Smooth muscle cell (in vitro differentiated cells): ENCODE results near the gene GNB1. TPM values are rescaled to one million over a fixed set of nuclear protein-coding genes. Genes with fewer than 3 reads are reported as not detected.

ENCODE experiments used
- DNase-seq: peaks from one replicate; lab custom pipeline; 2025; ENCODE audit not compliant: unreplicated experiment; lab: John Stamatoyannopoulos, UW
- H2AFZ ChIP-seq: fragments of 200-600 bp; sonication (generic); 2 replicates; pipeline ENCODE4 v1.6.0; 2016; ENCODE audit warnings: antibody characterized with exemption, low read depth, mild to moderate bottlenecking
- H3F3A ChIP-seq: fragments of 200-600 bp; sonication (generic); 2 replicates; pipeline ENCODE4 v1.6.0; 2017; ENCODE audit warnings: antibody characterized with exemption, low read depth
- H3K27ac ChIP-seq: fragments of 200-600 bp; sonication (generic); 2 replicates; pipeline ENCODE4 v1.5.1; 2016; ENCODE audit warnings: low read depth, mild to moderate bottlenecking
- H3K27me3 ChIP-seq: fragments of 200-600 bp; sonication (generic); 2 replicates; pipeline ENCODE4 v1.6.1; 2016; ENCODE audit warnings: low read depth, mild to moderate bottlenecking
- H3K36me3 ChIP-seq: fragments of 200-600 bp; sonication (generic); 2 replicates; pipeline ENCODE4 v1.5.1; 2016; ENCODE audit warnings: low read depth
- H3K4me1 ChIP-seq: fragments of 200-600 bp; sonication (generic); 2 replicates; pipeline ENCODE4 v1.5.1; 2016; ENCODE audit warnings: low read depth
- H3K4me2 ChIP-seq: fragments of 200-600 bp; sonication (generic); 2 replicates; pipeline ENCODE4 v1.6.0; 2016; ENCODE audit warnings: mild to moderate bottlenecking
- H3K4me3 ChIP-seq: fragments of 200-600 bp; sonication (generic); 2 replicates; pipeline ENCODE4 v1.5.1; 2016; ENCODE audit warnings: mild to moderate bottlenecking
- H3K79me2 ChIP-seq: fragments of 200-600 bp; sonication (generic); 2 replicates; pipeline ENCODE4 v1.6.0; 2016; ENCODE audit warnings: low read depth, mild to moderate bottlenecking
- H3K9ac ChIP-seq: fragments of 200-600 bp; sonication (generic); 2 replicates; pipeline ENCODE4 v1.6.0; 2016; ENCODE audit warnings: low read depth
- H3K9me3 ChIP-seq: fragments of 200-600 bp; sonication (generic); replicated peaks from 2 replicates; pipeline ENCODE4 v1.5.1; 2016; ENCODE audit warnings: low read depth
- H4K20me1 ChIP-seq: fragments of 200-600 bp; sonication (generic); 2 replicates; pipeline ENCODE4 v1.6.0; 2016; ENCODE audit warnings: low read depth
- WGBS: methylation state at CpG from one replicate; pipeline ENCODE4 v1.1.7; 2016; ENCODE audit warnings: low lambda C conversion rate; 5-methylcytosine and 5-hydroxymethylcytosine counted together
- polyA plus RNA-seq: library from polyadenylated mRNA; unstranded; fragments of >200 nt; fragmentation: Nextera tagmentation; extraction: Ambion mirVana; gene quantifications from 2 replicates; pipeline ENCODE4 v1.2.1, GENCODE V29; 2016
- total RNA-seq: library from RNA; depleted of rRNA; stranded (reverse); fragments of >200 nt; gene quantifications from 2 replicates; pipeline ENCODE4 v1.2.3, GENCODE V29; 2014
- TF ChIP-seq, protein P1 (sequence below): fragments of 200-600 bp; sonication (generic); IDR thresholded peaks from 2 replicates; pipeline ENCODE4 v1.5.1; 2017; ENCODE audit warnings: borderline replicate concordance, mild to moderate bottlenecking, antibody characterized with exemption; ENCODE audit not compliant: insufficient read depth, poor library complexity, severe bottlenecking

Gene GNB1
- total and polyA plus RNA-seq, 2 experiments from 2014 or later, result 208 to 293 TPM

GRCh38 chr1:1771096-1771495 is 119.8 kb downstream of the GNB1 start:
- H3K4me3 ChIP-seq, result no peak overlapping the region
- H3K4me2 ChIP-seq, result no peak overlapping the region
- H3K27me3 ChIP-seq, result no peaks in the 10 kb centered on the region
- no peaks in the 10 kb centered on the region for H3K9me3 ChIP-seq
- no peaks in the 10 kb centered on the region for H3K36me3 ChIP-seq
- no peaks in the 10 kb centered on the region for H3K4me1 ChIP-seq
- peaks cover 69% of the 10 kb centered on the region for H4K20me1 ChIP-seq
- no peak for DNase-seq
- TF ChIP-seq, protein P1, sequence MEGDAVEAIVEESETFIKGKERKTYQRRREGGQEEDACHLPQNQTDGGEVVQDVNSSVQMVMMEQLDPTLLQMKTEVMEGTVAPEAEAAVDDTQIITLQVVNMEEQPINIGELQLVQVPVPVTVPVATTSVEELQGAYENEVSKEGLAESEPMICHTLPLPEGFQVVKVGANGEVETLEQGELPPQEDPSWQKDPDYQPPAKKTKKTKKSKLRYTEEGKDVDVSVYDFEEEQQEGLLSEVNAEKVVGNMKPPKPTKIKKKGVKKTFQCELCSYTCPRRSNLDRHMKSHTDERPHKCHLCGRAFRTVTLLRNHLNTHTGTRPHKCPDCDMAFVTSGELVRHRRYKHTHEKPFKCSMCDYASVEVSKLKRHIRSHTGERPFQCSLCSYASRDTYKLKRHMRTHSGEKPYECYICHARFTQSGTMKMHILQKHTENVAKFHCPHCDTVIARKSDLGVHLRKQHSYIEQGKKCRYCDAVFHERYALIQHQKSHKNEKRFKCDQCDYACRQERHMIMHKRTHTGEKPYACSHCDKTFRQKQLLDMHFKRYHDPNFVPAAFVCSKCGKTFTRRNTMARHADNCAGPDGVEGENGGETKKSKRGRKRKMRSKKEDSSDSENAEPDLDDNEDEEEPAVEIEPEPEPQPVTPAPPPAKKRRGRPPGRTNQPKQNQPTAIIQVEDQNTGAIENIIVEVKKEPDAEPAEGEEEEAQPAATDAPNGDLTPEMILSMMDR, result no peak
- H3K27ac ChIP-seq, result no peak overlapping the region
- 98% methylated on average over 3 of the region's 3 CpGs for WGBS
- H3K9ac ChIP-seq, result no peak overlapping the region
- peaks cover 98% of the 10 kb centered on the region for H3K79me2 ChIP-seq
- no peaks in the 10 kb centered on the region for H3F3A ChIP-seq
- no peak overlapping the region for H2AFZ ChIP-seq

- H3K4me2 ChIP-seq, result no peak overlapping the region
- no peaks in the 10 kb centered on the region for H3K4me1 ChIP-seq
- DNase-seq, result no peak
- H3K9ac ChIP-seq, result no peak overlapping the region
- TF ChIP-seq, protein P1, result no peak
- H3K79me2 ChIP-seq, result peaks cover 98% of the 10 kb centered on the region
- peaks cover 67% of the 10 kb centered on the region for H4K20me1 ChIP-seq
- no peak overlapping the region for H2AFZ ChIP-seq
- H3F3A ChIP-seq, result no peaks in the 10 kb centered on the region
- no peak overlapping the region for H3K27ac ChIP-seq
- no peak overlapping the region for H3K4me3 ChIP-seq
- WGBS, result 98% methylated on average over 3 of the region's 3 CpGs
- no peaks in the 10 kb centered on the region for H3K9me3 ChIP-seq
- no peaks in the 10 kb centered on the region for H3K36me3 ChIP-seq
- no peaks in the 10 kb centered on the region for H3K27me3 ChIP-seq
Observed at GRCh38 chr1:1770102-1770501, 120.8 kb downstream of the GNB1 start.

GRCh38 chr1:1768249-1768992 is 122.5 kb downstream of the GNB1 start:
- Histone ChIP-seq H3F3A (no peaks in the 10 kb centered on the region), H2AFZ (no peak overlapping the region), H3K27me3 (no peaks in the 10 kb centered on the region), H3K27ac (no peak overlapping the region), H3K4me1 (no peaks in the 10 kb centered on the region), H3K4me2 (no peak overlapping the region), H3K9me3 (no peaks in the 10 kb centered on the region), H3K9ac (no peak overlapping the region), H3K79me2 (peaks cover 94% of the 10 kb centered on the region), H3K36me3 (no peaks in the 10 kb centered on the region), H3K4me3 (no peak overlapping the region), H4K20me1 (peaks cover 74% of the 10 kb centered on the region)
- no peak for DNase-seq
- 98% methylated on average over 7 of the region's 7 CpGs for WGBS
- TF ChIP-seq, protein P1, result no peak
